OCI-LY3 (cell line): ENCODE data around the gene SLC2A4.

Experiments used
- CTCF ChIP-seq: fragments of 200-600, 300-600 bp; sonication (generic); IDR thresholded peaks from 2 replicates; pipeline ENCODE4 v1.5.1; 2014; ENCODE audit warnings: antibody characterized with exemption, low read length, low read depth
- EZH2phosphoT487 ChIP-seq: fragments of 200-600 bp; shearing (Covaris generic); IDR thresholded peaks from 2 replicates; pipeline ENCODE4 v1.6.1; 2018; ENCODE audit warnings: antibody characterized with exemption, mixed run types, low read depth

DNA sequence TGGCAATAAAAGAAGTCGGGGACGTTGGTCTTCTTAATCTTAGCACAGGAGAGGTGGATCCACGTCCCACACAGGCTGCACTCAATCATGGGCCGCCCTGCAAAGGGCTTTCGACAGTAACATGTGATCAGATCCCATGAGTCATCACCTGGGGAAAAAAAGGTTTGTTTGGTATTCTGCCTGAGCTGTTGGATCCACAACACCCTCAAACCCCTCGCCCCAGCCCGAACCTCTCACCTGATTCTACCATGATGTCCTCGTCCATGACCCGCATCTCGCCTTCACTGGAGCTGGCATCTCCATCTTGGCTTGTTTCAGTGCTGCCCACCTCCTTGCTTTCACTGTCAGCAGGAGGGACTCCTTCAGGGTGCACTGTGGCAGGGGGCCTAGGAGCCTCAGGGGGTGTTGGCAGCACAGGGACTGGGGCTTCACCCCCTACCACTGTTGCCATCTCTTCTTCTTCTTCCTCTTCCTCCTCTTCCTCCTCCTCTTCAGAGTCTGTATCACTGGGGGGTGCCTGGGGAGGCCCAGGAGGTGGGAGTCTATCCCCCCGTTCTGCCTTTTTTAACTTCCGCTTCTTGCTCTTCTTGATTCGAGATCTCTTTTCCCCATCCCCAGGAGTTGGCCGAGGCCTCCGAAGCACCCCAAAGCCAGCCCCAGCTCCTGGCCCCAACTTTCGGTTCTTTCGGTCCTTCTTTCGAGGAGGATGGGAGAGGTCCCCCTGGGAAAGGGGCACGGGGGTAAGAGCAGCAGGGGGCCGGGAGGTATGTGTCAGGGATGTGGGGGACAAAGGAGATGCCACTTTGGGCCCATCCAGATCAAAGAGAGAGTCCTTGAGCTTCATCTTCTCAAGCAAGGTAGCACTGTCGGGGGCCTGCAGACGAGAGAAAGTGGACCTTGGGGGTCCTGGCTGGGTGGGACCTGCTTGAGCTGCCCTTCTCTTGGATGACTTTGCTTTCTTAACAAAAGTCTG lies 45.5 kb upstream of the SLC2A4 start:
- TF ChIP-seq CTCF (no peak), EZH2phosphoT487 (no peak)
